GM21528 (cell line): ENCODE results near the gene GLB1L3.

Experiments
- ATAC-seq: cut with Tn5 transposase; IDR thresholded peaks from one replicate; pipeline ENCODE4 v1.9.1; 2021; ENCODE audit warnings: mild to moderate bottlenecking, moderate library complexity; ENCODE audit not compliant: unreplicated experiment, low FRiP score

GLB1L3 gene

GRCh38 chr11:134359646-134360045 is 83.5 kb downstream of the GLB1L3 start:
- no peak for ATAC-seq

DNA sequence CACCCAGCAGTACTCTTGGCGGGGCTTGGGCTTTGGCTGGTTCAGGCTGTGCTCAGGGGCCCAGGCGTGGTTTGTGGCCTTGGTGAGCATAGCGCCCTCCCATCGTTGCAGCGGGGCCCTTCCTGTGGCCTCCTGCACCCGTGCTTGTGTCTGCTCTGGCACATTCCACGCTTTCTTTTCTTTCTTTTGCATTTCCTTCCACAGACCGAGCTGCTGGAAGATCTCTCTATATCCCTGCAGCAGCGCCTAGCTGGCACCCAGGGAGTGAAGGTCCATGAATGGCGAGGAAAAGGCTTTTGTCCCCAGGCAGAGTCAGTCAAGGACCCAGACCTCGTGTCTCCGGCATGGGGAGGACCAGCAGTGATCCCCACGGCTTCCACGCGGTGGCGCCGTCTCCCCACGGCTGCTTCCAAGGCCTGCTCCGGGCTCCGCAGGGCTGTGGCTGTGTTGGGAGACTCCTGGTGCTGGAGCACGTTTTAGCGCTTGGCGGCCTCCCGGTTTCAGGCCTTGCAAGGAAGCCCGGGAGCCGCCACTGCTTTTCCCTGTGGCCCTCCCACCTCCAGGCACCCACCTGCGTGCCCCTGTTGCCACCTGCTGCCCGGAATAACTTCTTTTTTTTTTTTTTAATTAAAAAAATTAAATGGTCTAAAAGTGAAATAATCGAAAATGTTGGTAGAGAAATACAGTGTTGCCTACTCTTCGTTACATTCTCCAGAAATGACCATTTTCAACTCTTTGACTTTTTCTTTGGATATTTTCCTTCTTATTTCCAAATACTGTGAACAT is 84.1 kb downstream of the GLB1L3 start:
- ATAC-seq, result peak; percentile 76

GRCh38 chr11:134361661-134362060 is 85.5 kb downstream of the GLB1L3 start:
- ATAC-seq, result no peak

GRCh38 chr11:134362192-134362901 is 86.2 kb downstream of the GLB1L3 start:
- ATAC-seq, result no peak

DNA sequence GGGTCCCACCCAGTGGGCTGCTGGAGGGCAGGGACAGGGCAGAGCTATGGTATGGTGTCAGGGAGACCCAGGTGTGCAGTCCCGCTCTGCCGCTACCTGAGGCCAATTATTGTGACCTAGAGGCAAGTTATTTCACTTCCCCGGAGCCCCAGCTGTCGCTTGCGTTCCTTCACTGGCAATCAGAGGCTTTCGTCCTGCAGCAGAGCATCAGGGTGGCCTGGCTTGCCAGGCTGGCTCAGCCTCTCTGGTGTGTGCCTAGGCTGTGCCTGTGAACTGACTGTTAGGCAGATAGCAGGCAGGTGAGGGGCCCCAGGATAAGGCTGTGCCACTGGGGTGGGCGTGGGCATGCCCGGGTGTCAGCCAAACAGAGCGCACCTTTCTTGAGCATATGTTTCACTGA is 87.0 kb downstream of the GLB1L3 start:
- no peak for ATAC-seq

- no peak for ATAC-seq
Measured at GRCh38 chr11:134363592-134363991, 87.4 kb downstream of the GLB1L3 start.

DNA sequence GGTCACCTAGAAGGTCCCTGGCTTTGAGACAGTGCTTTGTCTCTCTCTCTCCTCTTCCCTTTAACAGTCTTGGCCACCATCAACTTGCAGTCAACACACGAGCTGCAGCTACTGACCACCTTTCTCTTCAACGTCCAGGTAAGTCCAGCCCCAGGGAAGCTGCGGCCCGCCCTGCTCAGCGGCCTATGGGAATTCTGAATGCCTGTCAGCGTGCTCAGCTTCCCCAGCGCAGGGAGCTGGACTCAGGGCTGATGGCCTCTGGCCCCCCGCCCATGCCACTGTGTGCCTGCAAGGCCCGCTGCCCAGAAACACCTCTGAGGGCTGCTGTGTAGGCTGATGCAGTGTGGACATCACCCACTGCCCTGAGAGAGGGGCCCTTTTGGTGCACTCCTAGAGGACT is 88.1 kb downstream of the GLB1L3 start:
- no peak for ATAC-seq

DNA sequence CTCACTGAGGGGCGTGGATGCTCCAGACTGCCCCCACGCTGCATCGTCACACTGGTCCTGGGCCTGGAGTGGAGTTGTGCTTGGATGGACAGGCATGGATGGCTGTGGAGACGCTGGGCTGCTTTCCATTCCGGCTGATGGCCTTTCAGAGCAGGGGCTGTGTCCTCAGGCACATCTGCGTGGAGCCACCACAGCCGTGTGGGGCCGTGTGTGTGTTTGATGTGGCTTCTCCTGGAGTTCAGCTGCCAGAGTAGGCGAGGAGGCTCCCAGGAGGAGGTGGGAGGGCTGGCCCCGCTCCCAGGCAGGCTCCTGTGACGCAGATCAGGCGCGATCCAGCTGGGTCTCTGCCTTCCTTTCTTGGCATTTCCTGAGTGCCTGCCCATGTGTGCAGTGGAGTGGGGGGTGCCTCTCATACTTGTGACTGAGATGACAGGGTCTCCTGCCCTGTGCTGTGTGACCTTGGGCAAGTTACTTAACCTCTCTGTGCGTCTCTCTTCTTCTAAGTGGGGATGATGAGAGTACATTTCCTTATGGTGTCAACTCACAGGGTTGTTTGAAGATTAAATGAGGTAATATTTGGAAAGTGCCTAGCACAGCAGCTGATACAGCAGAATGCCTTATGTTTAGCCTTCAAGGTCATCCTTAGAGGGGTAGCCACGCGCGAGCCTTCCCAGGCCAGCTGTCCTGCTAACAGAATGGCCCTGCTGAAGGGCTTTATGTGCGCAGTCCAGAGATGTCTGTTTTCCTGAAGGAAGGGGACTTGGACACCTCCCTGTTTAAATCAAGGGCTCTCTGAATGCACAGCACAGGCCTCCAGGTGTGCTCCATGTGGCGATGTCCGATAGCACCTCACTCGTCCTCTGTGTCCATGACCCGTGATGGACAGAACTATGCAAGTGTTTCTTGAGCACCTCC is 89.1 kb downstream of the GLB1L3 start:
- ATAC-seq, result no peak

DNA sequence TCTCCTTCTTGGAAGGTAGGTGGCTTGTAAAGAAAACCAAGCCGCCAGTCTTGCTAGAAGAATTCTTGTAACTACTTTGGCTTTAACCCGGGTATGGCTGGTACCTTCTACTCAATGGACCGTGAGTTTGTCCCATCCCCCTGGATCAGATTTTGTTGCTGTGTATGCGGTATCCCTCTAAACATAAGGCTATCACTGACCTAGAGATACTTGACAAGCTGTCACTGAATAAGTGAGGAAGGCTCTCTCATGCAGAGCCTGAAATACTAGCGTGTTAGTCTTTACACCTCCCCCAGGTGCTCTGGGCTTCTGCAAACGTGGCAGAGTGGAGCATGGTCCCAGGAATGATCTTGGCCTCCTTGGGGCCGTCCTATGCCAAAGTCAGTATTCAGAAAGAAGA is 90.1 kb downstream of the GLB1L3 start:
- ATAC-seq, result no peak

- ATAC-seq, result no peak
Measured at GRCh38 chr11:134367781-134368180, 91.6 kb downstream of the GLB1L3 start.
